HEK293T (cell line): Measurements from ENCODE around the gene OPCML.

Experiments
- FOXA1 ChIP-seq: fragments of 450-650 bp; IDR thresholded peaks from 2 replicates; pipeline ENCODE4 v1.6.1; 2016; ENCODE audit warnings: mild to moderate bottlenecking
- FOXM1 ChIP-seq: fragments of 450-650 bp; IDR thresholded peaks from 2 replicates; pipeline ENCODE4 v1.6.1; 2017; ENCODE audit warnings: mild to moderate bottlenecking, borderline replicate concordance
- SP1 ChIP-seq: fragments of 450-650 bp; IDR thresholded peaks from 2 replicates; pipeline ENCODE4 v1.6.1; 2017
- SUZ12 ChIP-seq: fragments of 450-650 bp; IDR thresholded peaks from 2 replicates; pipeline ENCODE4 v1.6.1; 2016; ENCODE audit warnings: mild to moderate bottlenecking

GRCh38 chr11:133529807-133530500, 2.3 kb downstream of the OPCML start:
- TF ChIP-seq SUZ12 (no peak), FOXA1 (no peak), SP1 (no peak), FOXM1 (no peak)
